Activated CD8-positive, alpha-beta memory T cell treated with anti-CD3 and anti-CD28 coated beads for 24 hours (primary cell): ENCODE data around the gene DGKH.
"Not testable (repeated sequence)": the region's sequence is repeated elsewhere in the genome, so short reads cannot be mapped to it uniquely, and the experiment has no call there.

Experiments used
- DNase-seq: peaks from one replicate; pipeline ENCODE4 v3.0.0-alpha.2; 2020

DGKH gene

GRCh38 chr13:42041011-42041683 is 7.3 kb upstream of the DGKH start:
- peak; percentile 82 for DNase-seq

GRCh38 chr13:42041684-42042035 is 6.8 kb upstream of the DGKH start:
- DNase-seq = no peak

- no peak for DNase-seq
Measured at GRCh38 chr13:42043676-42044075, 4.8 kb upstream of the DGKH start.

GRCh38 chr13:42046448-42046847 is 2.0 kb upstream of the DGKH start:
- DNase-seq = no peak

- DNase-seq = peak; percentile 73
Measured at GRCh38 chr13:42047561-42048341, 697 bp upstream of the DGKH start.

- DNase-seq = peak; percentile 86
Measured at GRCh38 chr13:42048684-42049453, 421 bp downstream of the DGKH start.

- no peak for DNase-seq
Measured at GRCh38 chr13:42049454-42049813, 986 bp downstream of the DGKH start.

GRCh38 chr13:42054798-42055499 is 6.5 kb downstream of the DGKH start:
- no peak for DNase-seq

GRCh38 chr13:42055500-42056085 is 7.1 kb downstream of the DGKH start:
- no peak for DNase-seq

- no peak for DNase-seq
Measured at GRCh38 chr13:42056146-42056545, 7.7 kb downstream of the DGKH start.

- no peak for DNase-seq
Measured at GRCh38 chr13:42056583-42056982, 8.1 kb downstream of the DGKH start.

GRCh38 chr13:42057918-42058530 is 9.6 kb downstream of the DGKH start:
- DNase-seq = no peak

- no peak for DNase-seq
Measured at GRCh38 chr13:42061943-42062342, 13.5 kb downstream of the DGKH start.

- no peak for DNase-seq
Measured at GRCh38 chr13:42063105-42063504, 14.7 kb downstream of the DGKH start.

- no peak for DNase-seq
Measured at GRCh38 chr13:42064259-42064658, 15.8 kb downstream of the DGKH start.

GRCh38 chr13:42064966-42065365 is 16.5 kb downstream of the DGKH start:
- no peak for DNase-seq

GRCh38 chr13:42065414-42065813 is 17.0 kb downstream of the DGKH start:
- DNase-seq = no peak

GRCh38 chr13:42066542-42066941 is 18.1 kb downstream of the DGKH start:
- no peak for DNase-seq

GRCh38 chr13:42068886-42069285 is 20.4 kb downstream of the DGKH start:
- DNase-seq = no peak

GRCh38 chr13:42070599-42070998 is 22.2 kb downstream of the DGKH start:
- DNase-seq = not testable (repeated sequence)

GRCh38 chr13:42071179-42071578 is 22.7 kb downstream of the DGKH start:
- DNase-seq = not testable (repeated sequence)

GRCh38 chr13:42071672-42072419 is 23.4 kb downstream of the DGKH start:
- no peak for DNase-seq
